H1 (cell line): ENCODE results near the gene YTHDC2. TPM values are rescaled to one million over a fixed set of nuclear protein-coding genes. Genes with fewer than 3 reads are reported as not detected.

ENCODE experiments used
- polyA plus RNA-seq, 7 experiments: library from polyadenylated mRNA; depleted of rRNA in 3 of 7; stranded (reverse) in 5 of 7; unstranded in 2 of 7; fragments of >200 nt in 5 of 7; fragments of 200-250 nt in 2 of 7; gene quantifications; 1 replicate in 5 of 7; 2 replicates in 1 of 7; 4 replicates in 1 of 7; pipeline versions ENCODE4 v1.2.1 to v1.2.3, GENCODE V29; 2011 to 2013; ENCODE audit warnings: missing spikeins in 2 of 7, mixed read lengths in 2 of 7
- total RNA-seq: library from RNA; stranded (reverse); fragmentation: NEBNext Ultra II Directional; extraction: Animal tissue kit (Norgen Biotek cat#: 25700); gene quantifications from 2 replicates; pipeline ENCODE4 v1.2.1, GENCODE V29; 2021
- TF ChIP-seq, protein P1 (sequence below): IDR thresholded peaks from 2 replicates; pipeline ENCODE4 v1.6.1; 2011; ENCODE audit warnings: low read length, improper control_type of control experiment

YTHDC2 gene
- total and polyA plus RNA-seq, 2 of the 8 experiments (the other 6 are each of a cell fraction or from before 2014, with no cell fraction given) = 4.3 to 20.1 TPM

DNA sequence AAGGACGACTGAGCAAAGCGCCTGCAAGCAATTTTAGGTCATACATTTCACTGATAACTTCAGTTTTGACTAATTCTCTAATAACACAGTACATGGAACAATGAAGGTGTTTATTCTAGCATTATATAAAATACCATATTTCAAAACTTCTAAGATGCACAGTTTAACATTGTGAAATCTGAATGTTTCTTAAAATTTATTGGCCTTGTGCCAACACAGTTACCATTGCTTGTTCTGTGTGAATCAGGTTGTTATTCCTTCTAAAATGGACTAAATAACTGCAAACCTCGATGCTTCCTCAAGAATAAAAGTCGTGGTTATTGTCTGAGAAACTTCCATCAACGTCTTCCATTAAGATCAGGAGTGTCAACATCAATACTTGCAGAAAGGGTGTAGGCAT, 33.3 kb upstream of the YTHDC2 start (continued):
- TF ChIP-seq, protein P1, sequence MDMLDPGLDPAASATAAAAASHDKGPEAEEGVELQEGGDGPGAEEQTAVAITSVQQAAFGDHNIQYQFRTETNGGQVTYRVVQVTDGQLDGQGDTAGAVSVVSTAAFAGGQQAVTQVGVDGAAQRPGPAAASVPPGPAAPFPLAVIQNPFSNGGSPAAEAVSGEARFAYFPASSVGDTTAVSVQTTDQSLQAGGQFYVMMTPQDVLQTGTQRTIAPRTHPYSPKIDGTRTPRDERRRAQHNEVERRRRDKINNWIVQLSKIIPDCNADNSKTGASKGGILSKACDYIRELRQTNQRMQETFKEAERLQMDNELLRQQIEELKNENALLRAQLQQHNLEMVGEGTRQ = no peak
